Gastrocnemius medialis (tissue), 4 donors: ENCODE data around the gene ULBP2. TPM values are rescaled to one million over a fixed set of nuclear protein-coding genes. Genes with fewer than 3 reads are reported as not detected.

Source experiments
- ATAC-seq, 2 donors: fragments of 150-250 bp; one replicate each; pipeline ENCODE4 v1.9.1; 2016
- DNase-seq, 2 donors: peaks; one replicate each; pipeline ENCODE4 v3.0.0-alpha.2; 2019
- H3K27ac ChIP-seq, 4 donors: fragments of 200-600 bp; sonication (generic); 1 replicate in 1 of 4; 2 replicates in 3 of 4; pipeline ENCODE4 v1.5.1; 2016 to 2018; ENCODE audit warnings: mild to moderate bottlenecking in 2 of 4, moderate library complexity in 1 of 4
- H3K27me3 ChIP-seq, 3 donors: fragments of 200-600 bp; sonication (generic) in 2 of 3; 1 replicate in 1 of 3; 2 replicates in 2 of 3; pipeline versions ENCODE4 v1.5.1 to v1.6.0; 2016 to 2019; ENCODE audit warnings: mild to moderate bottlenecking in 1 of 3, moderate library complexity in 1 of 3
- H3K36me3 ChIP-seq, 2 donors: fragments of 200-600 bp; sonication (generic) in 1 of 2; one replicate each; pipeline ENCODE4 v1.5.1; 2017 to 2018
- H3K4me1 ChIP-seq, 2 donors: fragments of 200-600 bp; sonication (generic) in 1 of 2; one replicate each; pipeline ENCODE4 v1.5.1; 2016 to 2017; ENCODE audit warnings: mild to moderate bottlenecking in 2 of 2
- H3K4me3 ChIP-seq, 4 donors: fragments of 200-600 bp; sonication (generic) in 3 of 4; 1 replicate in 1 of 4; 2 replicates in 3 of 4; pipeline ENCODE4 v1.5.1; 2016 to 2019; ENCODE audit warnings: mild to moderate bottlenecking in 2 of 4
- H3K9me3 ChIP-seq, 3 donors: fragments of 200-600 bp; sonication (generic) in 2 of 3; 1 replicate in 1 of 3; 2 replicates in 2 of 3; pipeline ENCODE4 v1.5.1; 2016 to 2019
- POLR2A ChIP-seq, 2 donors: fragments of 450-650 bp; IDR thresholded peaks; one replicate each; pipeline ENCODE4 v1.6.1; 2017; ENCODE audit warnings: antibody characterized with exemption in 2 of 2, mild to moderate bottlenecking in 2 of 2, moderate library complexity in 2 of 2
- in situ Hi-C, 4 donors: fragments of 200-750 bp; cut with MboI; loops; one replicate each; pipeline versions ENCODE4 v1.15.0 to v1.8.0; 2017; ENCODE audit warnings: low sequenced_read_pairs in 4 of 4
- intact Hi-C: fragments of 100-400 bp; cut with DNase I; formaldehyde crosslinking; loops from one replicate; pipeline ENCODE4 v1.15.1; 2023; ENCODE audit warnings: low total_unique reads
- total RNA-seq, 4 donors: library from RNA; depleted of rRNA; stranded (reverse); fragments of >200 nt; gene quantifications; one replicate each; pipeline versions ENCODE4 v1.1.0 to v1.2.3, GENCODE V29; 2016
- TF ChIP-seq, protein P1 (sequence below), 5 experiments: fragments of 450-650 bp in 3 of 5; fragments of 200-600 bp in 2 of 5; sonication (generic) in 2 of 5; IDR thresholded peaks in 4 of 5; conservative IDR thresholded peaks in 1 of 5; 1 replicate in 4 of 5; 2 replicates in 1 of 5; pipeline ENCODE4 v1.5.1; 2016 to 2019; ENCODE audit warnings: antibody characterized with exemption in 5 of 5, mild to moderate bottlenecking in 3 of 5, moderate library complexity in 3 of 5

The ULBP2 gene
- total RNA-seq, 4 donors from 2014 or later = 0.44 to 0.49 TPM; not detected in 2

DNA sequence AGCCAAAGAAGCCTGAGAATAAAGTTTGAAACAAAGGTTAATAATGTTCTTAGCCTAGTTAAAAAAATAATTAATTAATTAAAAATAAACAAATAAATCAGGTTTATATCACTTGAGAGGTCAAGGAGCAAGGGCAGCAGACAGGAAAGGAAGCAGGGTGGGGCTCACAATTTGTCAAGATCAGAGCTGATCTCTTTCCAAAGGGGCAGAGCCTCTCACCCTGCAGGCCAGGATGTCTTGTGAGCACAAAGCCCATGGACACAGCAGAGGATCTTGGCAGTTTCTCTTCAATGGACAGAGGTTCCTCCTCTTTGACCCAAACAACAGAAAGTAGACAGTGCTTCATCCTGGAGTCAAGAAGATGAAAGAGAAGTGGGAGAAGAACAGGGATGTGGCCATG is 36.8 kb downstream of the ULBP2 start:
- H3K27me3 ChIP-seq = peaks cover 16 to 41% (median 31%) of the 10 kb centered on the region in 3 donors
- no peak for TF ChIP-seq POLR2A (IDR thresholded peaks at IDR 0.05)
- TF ChIP-seq, protein P1, sequence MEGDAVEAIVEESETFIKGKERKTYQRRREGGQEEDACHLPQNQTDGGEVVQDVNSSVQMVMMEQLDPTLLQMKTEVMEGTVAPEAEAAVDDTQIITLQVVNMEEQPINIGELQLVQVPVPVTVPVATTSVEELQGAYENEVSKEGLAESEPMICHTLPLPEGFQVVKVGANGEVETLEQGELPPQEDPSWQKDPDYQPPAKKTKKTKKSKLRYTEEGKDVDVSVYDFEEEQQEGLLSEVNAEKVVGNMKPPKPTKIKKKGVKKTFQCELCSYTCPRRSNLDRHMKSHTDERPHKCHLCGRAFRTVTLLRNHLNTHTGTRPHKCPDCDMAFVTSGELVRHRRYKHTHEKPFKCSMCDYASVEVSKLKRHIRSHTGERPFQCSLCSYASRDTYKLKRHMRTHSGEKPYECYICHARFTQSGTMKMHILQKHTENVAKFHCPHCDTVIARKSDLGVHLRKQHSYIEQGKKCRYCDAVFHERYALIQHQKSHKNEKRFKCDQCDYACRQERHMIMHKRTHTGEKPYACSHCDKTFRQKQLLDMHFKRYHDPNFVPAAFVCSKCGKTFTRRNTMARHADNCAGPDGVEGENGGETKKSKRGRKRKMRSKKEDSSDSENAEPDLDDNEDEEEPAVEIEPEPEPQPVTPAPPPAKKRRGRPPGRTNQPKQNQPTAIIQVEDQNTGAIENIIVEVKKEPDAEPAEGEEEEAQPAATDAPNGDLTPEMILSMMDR (IDR thresholded peaks at IDR 0.05 in 4 of 5, conservative IDR thresholded peaks at IDR 0.05 in 1 of 5) = no peak
- intact Hi-C loops = no loop called here

GRCh38 chr6:149979293-149979692 is 37.5 kb downstream of the ULBP2 start:
- intact Hi-C loops (no loop called here), in situ Hi-C loops (no loop called here)
- no peak overlapping the region for H3K4me3 ChIP-seq
- H3K36me3 ChIP-seq = no peaks in the 10 kb centered on the region
- no peaks in the 10 kb centered on the region for H3K9me3 ChIP-seq
- H3K27ac ChIP-seq = no peak overlapping the region
- TF ChIP-seq, protein P1 (IDR thresholded peaks at IDR 0.05 in 4 of 5, conservative IDR thresholded peaks at IDR 0.05 in 1 of 5) = no peak
- no peak for TF ChIP-seq POLR2A (IDR thresholded peaks at IDR 0.05)
- peaks cover 16 to 40% (median 31%) of the 10 kb centered on the region in 3 donors for H3K27me3 ChIP-seq
- ATAC-seq (no peak), DNase-seq (no peak)
- no peaks in the 10 kb centered on the region for H3K4me1 ChIP-seq

More for the DNA sequence above, 36.8 kb downstream of the ULBP2 start:
- Histone ChIP-seq H3K27ac (no peak overlapping the region), H3K9me3 (no peaks in the 10 kb centered on the region), H3K4me1 (no peaks in the 10 kb centered on the region), H3K36me3 (no peaks in the 10 kb centered on the region), H3K4me3 (no peak overlapping the region)
- ATAC-seq (no peak), DNase-seq (no peak)
- in situ Hi-C loops = no loop called here

DNA sequence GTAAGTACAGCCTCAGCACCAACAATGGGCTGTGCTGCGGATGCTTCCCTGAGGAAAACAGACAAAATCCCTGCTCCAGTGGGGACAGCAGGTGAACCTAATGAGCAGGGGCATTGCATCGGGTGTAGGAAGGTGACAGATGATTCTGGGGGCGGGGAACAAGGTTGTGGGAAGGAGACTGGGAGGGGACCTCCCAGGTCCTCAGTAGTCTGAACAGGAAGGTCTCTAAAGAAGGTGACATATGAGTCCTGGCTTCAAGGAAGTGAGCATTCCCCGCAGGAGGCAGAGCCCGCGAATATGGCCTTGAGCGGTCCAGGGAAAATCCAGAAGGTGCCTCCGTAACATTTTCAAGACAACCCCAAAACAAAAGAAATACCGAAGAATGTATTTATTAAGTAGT is 41.3 kb downstream of the ULBP2 start:
- Histone ChIP-seq H3K4me3 (no peak overlapping the region), H3K4me1 (no peaks in the 10 kb centered on the region), H3K27me3 (peaks cover 54 to 77% (median 67%) of the 10 kb centered on the region in 3 donors), H3K9me3 (peaks cover 0 to under 1% (median 0%) of the 10 kb centered on the region in 3 donors), H3K27ac (no peak overlapping the region), H3K36me3 (no peaks in the 10 kb centered on the region)
- TF ChIP-seq, protein P1 (IDR thresholded peaks at IDR 0.05 in 4 of 5, conservative IDR thresholded peaks at IDR 0.05 in 1 of 5) = no peak
- no peak for TF ChIP-seq POLR2A (IDR thresholded peaks at IDR 0.05)
- in situ Hi-C loops = no loop called here
- intact Hi-C loops = no loop called here
- no peak for DNase-seq
- no peak for ATAC-seq

- in situ Hi-C loops (no loop called here), intact Hi-C loops (no loop called here)
- Histone ChIP-seq H3K9me3 (peaks cover 0 to 4% (median 0%) of the 10 kb centered on the region in 3 donors), H3K27me3 (peaks cover 69 to 83% (median 80%) of the 10 kb centered on the region in 3 donors), H3K27ac (no peak overlapping the region), H3K4me1 (peaks cover 0 to 4% of the 10 kb centered on the region in 2 donors), H3K4me3 (no peak overlapping the region), H3K36me3 (no peaks in the 10 kb centered on the region)
- TF ChIP-seq, protein P1 (IDR thresholded peaks at IDR 0.05 in 4 of 5, conservative IDR thresholded peaks at IDR 0.05 in 1 of 5) = no peak
- TF ChIP-seq POLR2A (IDR thresholded peaks at IDR 0.05) = no peak
- ATAC-seq = no peak
- DNase-seq = no peak
Measured at GRCh38 chr6:149984773-149985172, 43.0 kb downstream of the ULBP2 start.

DNA sequence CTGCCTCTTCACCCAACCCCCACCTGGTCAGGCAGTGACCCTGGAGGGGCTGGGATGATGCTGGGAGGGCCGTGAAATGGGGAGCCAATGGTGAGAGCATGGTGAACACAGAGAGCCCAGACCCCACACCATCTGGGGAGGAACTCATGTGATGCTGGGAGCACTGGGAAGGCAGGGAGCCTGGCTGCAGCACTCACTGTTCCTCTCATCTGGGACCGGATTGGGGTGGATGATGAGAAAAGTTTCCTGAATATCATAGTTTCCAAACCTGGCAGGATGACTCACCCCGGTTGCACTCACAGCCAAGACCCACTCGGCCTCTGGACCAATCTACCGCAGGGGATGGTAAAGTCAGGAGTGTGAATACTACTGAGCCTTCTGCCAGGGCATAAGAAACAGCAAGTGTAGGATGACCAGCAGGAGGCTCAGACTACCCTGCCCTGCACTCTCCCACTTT is 43.7 kb downstream of the ULBP2 start:
- in situ Hi-C loops = no loop called here
- Histone ChIP-seq H3K27me3 (peaks cover 76 to 90% (median 84%) of the 10 kb centered on the region in 3 donors), H3K27ac (no peak overlapping the region), H3K4me1 (peaks cover 0 to 11% of the 10 kb centered on the region in 2 donors), H3K9me3 (peaks cover 0 to 4% (median 0%) of the 10 kb centered on the region in 3 donors), H3K4me3 (no peak overlapping the region), H3K36me3 (no peaks in the 10 kb centered on the region)
- intact Hi-C loops = no loop called here
- TF ChIP-seq, protein P1 (IDR thresholded peaks at IDR 0.05 in 4 of 5, conservative IDR thresholded peaks at IDR 0.05 in 1 of 5) = no peak
- TF ChIP-seq POLR2A (IDR thresholded peaks at IDR 0.05) = no peak
- no peak for ATAC-seq
- no peak for DNase-seq
